Left lobe of liver (tissue), 2 donors: Measurements from ENCODE around the gene PLCG2. TPM values are rescaled to one million over a fixed set of nuclear protein-coding genes. Genes with fewer than 3 reads are reported as not detected.
A peak's percentile ranks its signal among the peaks of the same experiment; 100 is the strongest.
"Not testable (repeated sequence)": the region's sequence is repeated elsewhere in the genome, so short reads cannot be mapped to it uniquely, and the experiment has no call there.

ENCODE experiments used
- ATAC-seq: fragments of 200-7000 bp; cut with Tn5 transposase; one replicate; pipeline ENCODE4 v1.9.1; 2020; ENCODE audit warnings: mild to moderate bottlenecking, moderate library complexity
- DNase-seq: peaks from one replicate; pipeline ENCODE4 v3.0.0-alpha.2; 2020; ENCODE audit warnings: low spot score
- total RNA-seq: library from RNA; stranded (reverse); gene quantifications from one replicate; pipeline ENCODE4 v1.2.1, GENCODE V29; 2021
- donor health status: DM: no; HTN: no; CAD: no; lungs with moderate emphysema.
- donor health status: DM: no; HTN: yes; CAD: no.

PLCG2 gene
- total RNA-seq, 1 donor from 2014 or later = 12.1 TPM

DNA sequence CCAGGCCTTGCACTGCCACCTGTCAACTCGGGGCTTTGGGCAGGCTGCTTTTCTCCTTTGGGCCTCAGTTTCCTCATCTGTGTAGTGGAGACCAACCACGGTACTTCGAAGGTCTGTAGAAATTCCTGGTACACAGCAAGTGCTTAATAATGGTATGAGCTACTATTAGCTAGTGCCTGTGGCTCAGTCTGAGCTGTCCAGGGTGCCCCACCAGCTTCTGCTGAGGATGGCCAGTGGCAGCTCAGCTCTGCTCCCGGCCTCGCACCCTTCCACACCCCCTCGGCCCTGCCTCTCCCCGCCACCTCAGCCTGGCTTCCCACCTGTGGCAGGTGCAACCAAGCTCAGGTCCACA, 26.2 kb upstream of the PLCG2 start:
- DNase-seq (no peak), ATAC-seq (no peak)

DNA sequence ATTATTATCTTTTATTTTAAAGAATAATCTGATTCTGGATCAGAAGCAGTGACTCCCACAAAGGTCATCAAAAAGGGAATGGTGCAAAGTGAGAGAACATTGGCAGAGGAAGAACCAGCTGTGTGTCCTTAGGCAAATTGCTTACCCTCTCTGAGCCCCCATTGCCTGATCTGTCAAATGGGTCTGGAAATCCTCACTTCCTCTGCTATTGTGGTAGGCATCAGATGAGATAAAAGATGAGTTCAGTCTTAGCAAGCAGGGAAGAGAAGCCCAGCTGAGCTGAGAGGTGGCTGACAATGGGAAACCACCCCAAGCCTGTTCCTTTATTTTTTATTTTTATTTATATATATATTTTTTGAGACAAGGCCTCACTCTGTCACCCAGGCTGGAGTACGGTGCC, 24.2 kb upstream of the PLCG2 start:
- ATAC-seq = no peak
- DNase-seq = no peak

DNA sequence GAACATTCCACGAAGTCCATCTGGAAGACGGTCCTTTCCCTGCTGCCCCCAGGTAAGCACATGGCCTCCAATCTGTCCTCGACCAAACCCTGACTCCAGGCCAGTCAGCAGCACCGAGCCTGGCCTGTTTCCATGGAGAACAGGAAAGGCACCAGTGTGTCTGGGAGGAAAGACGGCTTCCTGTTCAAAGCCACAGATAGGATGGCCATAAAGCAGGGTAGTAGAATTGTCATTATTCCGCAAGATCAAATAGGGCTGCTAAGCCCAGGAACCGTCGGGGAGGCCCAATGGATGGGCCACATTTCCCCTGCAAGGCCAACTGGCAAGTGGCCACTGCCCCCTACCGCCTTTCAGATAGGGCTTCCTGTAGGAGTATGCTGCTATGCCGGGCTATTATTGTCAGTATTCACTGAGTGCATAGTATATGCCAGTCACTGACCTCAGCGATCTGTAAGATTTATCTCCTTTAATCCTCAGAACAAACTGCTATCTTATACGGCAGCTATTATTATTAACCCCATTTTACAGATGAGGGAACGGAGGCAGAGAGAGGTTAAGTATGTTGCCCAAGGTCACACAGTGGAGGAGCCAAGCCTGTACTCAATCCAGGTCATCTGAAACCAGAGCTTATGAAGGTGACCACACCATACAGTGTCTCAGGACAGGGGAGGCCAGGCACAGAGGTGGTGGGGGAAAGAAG, 23.0 kb upstream of the PLCG2 start:
- ATAC-seq (peak; percentile 55), DNase-seq (no peak)

DNA sequence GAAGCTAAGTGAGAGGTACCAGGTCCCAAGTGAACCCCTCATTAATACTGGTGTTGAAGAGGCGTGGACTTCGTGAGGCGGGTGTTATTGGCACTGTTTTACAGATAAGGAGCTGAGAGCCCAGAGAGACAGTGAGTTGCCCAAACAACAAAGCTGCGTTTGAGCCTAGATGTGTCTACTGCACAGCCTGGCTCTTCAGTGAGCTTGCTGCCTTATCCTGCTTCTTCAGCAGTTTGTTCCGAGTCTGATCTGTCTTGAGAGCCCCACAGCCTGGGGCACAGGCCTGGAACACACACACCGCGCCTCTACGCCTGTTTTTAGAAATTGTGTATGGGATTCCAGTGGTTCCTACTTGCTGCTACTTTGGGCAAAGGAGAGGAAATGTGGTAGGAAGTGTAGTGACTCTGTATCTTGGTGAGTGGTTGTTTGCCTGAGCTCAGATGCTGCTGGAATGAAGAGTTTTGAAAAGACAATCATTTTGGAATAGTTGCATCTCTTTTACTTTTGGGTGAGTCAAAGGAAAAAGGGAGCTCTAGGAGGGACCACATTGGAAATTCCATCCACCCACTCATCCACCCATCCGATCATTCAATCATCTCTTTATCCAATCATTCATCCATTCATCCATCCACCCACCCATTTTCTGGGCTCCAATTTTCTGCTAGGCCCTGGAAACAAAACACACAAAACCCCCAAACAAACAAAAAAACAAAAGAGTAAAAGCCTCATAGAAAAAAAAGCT, 22.3 kb upstream of the PLCG2 start:
- DNase-seq = no peak

DNA sequence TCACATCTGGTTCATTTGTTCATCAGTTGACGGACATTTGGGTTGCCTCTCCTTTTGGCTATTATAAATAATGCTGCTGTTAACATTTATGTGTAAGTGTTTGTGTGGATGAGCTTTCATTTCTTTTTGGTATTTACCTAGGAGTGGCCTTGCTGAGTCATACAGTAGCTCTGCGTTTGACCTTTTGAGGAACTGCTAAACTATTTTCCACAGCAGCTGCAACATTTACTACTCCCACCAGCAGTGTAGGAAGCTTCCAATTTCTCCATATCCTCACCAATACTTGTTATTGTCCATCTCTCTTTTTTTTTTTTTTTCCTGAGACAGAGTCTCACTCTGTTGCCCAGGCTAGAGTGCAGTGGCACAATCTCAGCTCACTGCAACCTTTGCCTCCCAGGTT, 20.7 kb upstream of the PLCG2 start:
- DNase-seq = no peak
- no peak for ATAC-seq

More for the DNA sequence above, 22.3 kb upstream of the PLCG2 start:
- no peak for ATAC-seq

DNA sequence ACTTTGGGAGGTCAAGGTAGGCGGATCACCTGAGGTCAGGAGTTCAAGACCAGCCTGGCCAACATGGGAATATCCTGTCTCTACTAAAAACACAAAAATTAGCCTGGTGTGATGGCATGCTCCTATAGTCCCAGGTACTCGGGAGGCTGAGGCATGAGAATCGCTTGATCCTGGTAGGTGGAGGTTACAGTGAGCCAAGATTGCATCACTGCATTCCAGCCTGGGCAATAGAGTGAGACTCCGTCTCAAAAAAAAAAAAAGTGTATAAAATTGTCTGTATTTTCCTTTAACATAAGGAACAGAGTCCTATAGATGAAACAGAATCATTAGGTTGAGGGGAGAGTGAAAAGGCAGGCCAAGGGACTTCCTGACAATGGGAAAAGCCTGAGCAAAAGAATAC, 16.8 kb upstream of the PLCG2 start:
- ATAC-seq, DNase-seq: not testable (repeated sequence)

DNA sequence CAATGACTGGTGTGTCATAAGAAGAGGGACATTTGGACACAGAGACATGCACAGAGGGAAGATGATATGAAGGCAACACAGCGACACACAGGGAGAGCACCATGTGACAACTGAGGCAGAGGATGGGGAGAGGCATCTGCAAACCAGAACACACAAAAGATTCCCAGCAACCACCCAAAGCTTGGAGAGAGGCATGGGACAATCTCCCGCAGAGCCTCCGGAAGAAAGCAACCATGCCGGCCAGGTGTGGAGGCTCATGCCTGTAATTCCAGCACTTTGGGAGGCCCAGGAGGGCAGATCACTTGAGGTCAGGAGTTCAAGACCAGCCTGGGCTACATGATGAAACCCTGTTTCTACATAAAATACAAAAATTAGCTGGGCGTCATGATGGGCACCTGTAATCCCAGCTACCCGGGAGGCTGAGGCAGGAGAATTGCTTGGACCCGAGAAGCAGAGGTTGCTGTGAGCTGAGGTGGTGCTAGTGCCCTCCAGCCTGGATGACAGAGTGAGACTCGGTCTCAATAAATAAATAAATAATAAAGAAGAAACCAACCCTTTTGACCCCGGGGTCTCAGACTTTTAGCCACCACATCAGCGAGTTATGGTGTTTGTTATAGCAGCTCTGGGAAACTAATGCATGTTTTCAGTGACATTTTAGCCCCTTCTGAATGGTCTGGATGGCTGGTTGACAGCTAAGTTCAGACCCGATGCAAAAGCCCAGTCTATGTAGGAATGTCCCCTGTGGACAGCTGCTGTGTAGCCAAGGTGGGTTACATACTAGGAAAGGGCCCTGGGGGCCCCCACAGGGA, 13.8 kb upstream of the PLCG2 start:
- peak; percentile 24 for ATAC-seq
- no peak for DNase-seq

DNA sequence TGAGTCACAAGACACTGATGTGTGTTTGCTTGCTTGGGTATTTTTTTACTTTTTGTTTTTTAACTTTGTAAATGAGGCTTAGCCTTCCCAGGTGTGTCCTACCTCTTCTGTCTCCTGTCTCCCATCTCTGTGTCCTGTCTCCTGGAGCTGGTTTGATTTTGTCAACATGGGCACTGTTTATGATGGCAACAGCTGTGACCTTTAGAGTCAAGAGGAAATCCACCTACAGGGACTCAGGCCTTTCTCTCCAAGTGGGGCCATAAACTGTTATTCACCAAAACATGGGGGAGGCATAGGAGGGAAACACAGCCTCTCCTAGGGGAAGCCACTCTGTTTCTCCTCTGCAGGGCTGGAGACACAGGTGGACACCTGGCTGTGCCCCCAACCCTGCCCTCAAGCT, 13.1 kb upstream of the PLCG2 start:
- DNase-seq (no peak), ATAC-seq (no peak)

DNA sequence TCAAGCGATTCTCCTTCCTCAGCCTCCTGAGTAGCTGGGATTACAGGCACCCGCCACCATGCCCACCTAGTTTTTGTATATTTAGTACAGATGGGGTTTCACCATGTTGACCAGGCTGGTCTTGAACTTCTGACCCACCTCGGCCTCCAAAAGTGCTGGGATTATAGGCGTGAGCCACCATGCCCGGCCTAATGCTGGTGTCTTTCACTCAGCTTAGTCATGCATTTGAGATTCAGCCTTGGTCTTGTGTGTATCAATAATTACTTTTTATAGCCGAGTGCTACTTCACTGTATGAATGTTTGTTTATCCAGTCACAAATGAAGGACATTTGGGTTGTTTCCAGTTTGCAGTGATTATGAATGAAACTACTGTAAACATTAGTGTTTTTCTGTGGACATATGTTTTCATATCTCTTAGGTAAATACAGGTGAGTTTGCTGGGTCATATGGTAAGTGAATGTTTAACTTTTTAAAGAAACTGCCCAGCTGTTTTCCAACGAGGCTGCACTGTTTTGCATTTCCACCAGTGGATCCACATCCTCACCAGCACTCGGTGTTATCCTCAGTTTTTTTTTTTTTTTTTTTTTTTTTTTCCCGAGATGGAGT, 11.0 kb upstream of the PLCG2 start:
- DNase-seq (no peak), ATAC-seq (peak; percentile 79)

DNA sequence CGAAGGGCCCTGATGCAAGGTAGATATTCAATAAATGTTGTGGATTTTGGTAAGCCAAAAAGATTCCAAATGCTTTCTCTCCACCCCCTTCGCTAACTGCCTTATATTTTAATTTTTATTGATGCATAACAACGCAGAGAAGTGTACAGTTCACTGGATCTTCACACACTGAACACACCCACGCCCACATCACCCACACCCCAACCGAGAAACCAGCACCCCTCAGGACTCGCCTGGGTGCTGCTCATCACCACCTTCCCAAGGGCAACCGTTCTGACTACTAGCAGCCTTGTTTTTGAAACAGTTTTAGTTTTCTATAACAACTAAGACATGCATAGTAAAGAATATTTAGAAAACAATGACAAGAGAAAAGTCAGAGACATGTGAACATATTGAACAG, 9.1 kb upstream of the PLCG2 start:
- ATAC-seq = no peak
- no peak for DNase-seq

DNA sequence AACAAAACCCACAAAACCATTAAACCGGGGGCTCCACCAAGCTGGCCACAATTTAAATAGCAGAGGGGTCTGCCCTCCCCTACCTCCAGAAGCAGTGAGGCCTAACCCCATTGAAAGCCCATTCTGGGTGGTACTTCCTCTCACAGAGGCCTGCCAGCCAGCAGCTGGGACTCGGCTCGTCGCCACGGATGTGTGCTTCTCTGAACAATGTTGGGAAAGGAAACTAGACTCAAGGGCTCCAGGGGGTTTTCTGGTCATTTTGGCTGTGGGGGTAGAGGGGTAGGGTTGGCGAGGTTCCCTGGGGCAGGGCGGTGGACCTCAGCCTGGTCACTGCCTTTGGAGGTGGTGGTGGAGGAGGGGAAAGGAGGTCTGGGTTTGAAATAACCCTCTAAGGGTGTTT, 4.7 kb upstream of the PLCG2 start:
- ATAC-seq (no peak), DNase-seq (no peak)

DNA sequence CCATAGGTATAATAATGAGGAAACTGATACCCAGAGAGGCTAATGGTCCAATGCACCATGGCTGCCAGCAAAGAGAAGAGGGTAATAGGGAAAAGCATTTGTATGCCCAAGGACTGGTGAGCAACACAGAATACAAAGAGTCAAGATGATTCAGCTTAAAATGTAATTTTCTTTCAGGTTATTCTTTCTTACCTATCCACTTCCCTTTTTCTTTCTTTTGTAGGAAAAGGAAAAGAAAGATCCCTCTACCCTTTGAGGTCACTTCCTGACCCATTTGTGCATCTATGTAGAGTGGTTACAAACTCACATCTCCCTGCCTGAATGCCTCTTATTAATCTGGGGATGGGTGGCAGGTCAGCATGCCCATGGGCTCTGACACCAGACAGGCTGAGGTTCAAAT, 3.5 kb upstream of the PLCG2 start:
- ATAC-seq (no peak), DNase-seq (no peak)

DNA sequence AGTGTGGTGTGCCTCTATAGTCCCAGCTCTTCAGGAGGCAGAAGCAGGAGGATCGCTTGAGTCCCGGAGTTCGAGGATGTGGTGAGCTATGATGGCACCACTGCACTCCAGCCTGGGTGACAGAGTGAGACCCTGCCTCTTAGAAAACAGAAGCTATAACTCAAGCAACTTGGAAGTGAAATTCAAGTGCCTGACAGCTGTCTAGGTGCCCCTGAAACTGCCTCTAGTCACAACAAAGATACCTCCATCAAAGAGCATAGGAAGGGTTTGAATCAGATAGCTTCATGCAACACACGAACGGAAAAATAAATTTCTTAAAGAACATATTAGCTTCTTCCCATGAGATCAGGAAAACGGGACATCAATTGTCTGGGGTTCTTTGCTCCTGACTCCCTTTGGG, 860 bp upstream of the PLCG2 start:
- ATAC-seq = no peak
- DNase-seq = no peak

DNA sequence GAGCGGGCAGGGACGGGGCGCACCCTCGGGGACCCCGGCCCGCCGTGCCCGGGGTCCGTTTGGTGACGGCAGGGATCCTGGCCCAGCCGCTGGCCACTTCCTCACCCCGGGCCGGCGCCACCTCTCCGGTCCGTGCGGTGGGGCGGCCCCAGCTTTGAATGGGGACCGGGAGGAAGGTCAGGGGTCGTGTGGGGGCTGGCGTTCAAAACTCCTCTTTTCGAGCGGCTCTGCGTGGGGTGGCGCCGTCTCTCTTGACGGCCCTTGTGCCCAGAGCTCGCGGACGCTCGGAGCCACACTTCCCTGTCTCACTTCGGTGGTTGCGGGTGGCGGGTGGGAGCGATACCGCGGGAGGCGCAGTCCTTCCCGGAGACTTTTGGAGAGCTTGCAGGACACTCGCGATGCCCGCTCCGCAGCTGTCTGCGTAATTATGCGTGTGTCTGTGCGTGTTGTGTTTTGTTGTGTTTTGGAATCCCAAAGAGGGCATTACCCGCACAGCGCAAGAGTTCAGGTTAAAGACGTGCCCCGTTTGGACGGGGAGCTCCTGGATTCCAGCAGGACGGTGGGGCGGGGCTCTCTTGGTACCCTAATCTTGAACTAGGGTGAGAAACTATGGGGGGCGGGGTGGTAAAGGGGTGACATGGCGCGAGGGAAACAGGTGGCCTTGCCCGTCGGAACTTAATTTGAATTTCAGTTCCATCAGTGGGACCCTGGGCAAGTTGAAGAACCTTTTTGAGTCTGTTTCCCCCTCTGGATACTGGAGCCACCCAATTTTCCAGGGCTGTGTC, 637 bp downstream of the PLCG2 start:
- peak; percentile 49 for ATAC-seq
- peak; percentile 53 for DNase-seq

DNA sequence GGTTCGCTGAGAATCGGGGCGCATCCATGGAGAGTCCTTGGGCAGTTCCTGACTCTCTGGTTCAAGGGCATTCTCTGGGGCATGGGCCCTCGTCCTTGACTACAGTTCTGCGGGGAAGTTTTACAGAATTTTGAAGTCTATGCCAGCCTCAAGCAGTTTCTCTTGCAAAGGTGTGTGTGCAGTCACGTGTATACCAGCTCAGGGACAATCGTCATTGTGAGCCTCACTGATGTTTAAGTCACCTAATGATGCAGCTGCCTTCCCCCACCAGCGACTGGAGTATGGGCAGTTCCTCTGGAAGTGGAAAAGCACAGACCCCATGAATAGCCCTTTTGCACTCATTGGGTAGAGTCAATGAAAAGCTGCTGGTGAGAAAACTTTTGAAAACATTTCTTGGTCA, 1.3 kb downstream of the PLCG2 start:
- DNase-seq (no peak), ATAC-seq (no peak)

DNA sequence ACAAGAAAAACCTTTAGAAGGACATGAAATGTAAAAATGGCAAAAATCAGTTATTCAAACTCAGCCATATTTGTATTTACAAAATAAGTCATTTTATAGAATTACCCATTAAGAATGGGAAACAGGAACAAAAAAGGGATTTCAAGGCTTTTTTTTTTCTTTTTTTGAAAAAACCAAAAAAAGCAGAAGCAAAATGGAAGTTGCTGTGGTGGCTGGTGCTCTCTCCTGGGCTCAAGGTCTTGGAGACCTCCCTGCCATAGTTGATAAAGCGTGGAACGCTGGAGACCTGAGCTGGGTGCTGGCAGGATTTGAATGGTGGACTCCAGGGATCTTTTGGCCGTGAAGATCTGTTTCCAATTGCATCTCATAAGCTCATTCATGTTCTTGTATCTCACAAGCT, 3.1 kb downstream of the PLCG2 start:
- DNase-seq (no peak), ATAC-seq (no peak)

DNA sequence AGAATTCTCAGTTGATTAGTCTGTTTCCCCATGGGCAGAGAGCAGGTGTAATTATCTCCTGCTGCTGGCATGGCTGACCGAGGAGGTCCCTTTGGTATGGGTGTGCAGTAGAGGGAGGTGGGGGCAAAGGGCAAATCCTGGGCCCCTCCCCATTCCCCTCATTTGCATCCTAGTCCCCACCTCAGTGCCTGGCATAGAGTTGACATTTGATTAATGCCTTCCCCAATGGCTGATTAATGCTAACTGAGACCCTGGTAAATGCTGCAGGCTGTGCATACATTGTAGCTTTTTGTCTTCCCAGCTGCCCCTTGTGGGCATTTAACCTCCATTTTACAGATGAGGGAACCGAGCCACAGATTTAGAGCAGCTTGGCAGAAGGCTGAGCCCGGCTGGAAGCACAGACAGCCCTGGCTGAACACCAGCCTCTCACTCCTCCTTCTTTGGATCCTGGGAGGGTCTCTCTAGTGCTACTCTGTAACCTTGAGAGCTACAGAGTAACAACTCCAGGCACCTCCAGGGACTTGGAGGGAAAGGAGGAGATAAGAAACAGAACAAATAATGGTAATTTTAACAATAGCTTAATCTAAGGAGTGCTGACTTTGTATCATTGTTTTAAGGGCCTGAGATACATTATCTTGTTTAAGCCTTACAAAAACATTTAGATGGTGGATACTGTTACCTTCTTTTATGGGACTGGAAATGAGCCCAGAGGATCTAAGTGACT, 5.1 kb downstream of the PLCG2 start:
- ATAC-seq (peak; percentile 46), DNase-seq (no peak)

DNA sequence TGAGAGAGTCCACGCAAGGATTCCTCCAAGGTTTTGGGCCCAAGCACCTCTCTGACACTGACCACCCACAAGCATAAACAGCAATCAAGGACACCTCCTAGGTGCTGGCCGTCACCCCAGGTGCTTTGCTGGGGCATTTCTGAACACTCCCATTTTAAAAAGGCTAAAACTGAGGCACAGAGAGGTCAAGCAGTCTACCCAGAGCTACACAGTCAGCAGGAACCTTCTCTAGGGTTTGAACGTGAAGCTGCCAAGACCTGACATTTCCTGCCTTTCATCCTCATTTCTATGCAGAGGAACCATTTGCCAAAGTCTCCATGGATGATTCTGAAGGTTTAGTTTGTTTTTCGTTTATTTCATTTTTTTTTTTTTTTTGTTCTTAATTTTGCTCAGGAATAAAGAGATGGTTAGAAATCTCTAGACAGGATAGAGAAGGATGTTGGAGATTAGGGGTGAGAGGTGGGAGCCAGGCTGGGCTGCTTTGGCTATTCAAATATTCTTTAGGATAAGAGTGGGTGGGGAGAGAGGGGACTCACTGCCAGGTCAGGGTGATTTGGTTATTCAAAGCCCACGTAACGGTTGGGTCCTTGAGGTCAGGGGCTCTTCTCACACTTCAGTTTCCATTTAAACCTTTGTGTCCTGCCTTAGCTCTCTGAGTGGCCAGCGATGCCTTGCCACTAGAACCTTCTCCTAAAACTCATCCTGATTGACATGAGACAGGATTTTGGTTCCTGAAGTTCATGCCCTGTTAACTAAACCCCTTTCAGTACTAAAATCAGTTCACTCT, 6.2 kb downstream of the PLCG2 start:
- no peak for DNase-seq

DNA sequence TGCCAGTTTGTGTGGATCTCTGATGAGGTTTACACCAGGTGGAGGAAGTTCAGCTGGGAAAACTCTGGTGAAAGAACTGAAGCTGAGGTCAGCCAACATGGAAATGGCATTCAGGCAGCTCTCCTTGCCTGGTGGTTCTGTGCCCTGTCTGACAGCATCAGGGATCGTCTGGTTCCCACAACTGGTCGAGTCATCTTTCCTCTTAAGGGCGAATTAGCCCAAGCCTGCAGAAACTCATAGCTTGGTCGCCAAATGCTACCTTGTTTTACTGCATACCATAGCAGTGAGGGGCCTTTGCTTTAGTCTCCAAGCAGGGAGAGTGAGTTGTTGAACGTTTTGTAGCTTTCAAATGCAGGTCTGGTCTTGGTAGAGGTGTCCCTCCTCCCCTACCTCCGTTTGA, 7.2 kb downstream of the PLCG2 start:
- ATAC-seq (peak; percentile 39), DNase-seq (no peak)

More for the DNA sequence above, 6.2 kb downstream of the PLCG2 start:
- no peak for ATAC-seq
